Measurements from ENCODE around the gene CHST9. TPM values are rescaled to one million over a fixed set of nuclear protein-coding genes. Genes with fewer than 3 reads are reported as not detected.

The CHST9 gene
- total RNA-seq, 1 donor from 2014 or later, result 0.03 TPM

DNA sequence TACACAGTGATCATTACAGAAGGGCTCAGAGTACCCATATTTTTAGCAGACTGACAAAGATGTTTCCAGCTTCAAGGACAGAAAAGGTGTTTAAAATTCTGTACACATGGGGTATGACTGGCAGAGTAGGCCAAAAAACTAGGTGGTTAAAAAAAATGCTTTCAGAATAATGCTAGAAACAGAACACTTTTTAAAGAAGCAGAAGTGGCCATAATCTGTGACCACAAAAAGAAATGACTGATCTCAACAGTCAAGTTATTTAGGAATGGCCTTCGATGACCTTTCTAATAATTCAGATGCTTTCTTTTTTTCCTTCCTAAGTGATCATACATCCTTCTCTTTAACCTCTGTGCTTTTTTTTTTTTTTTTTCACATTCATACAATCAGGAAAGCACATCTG is 315.5 kb downstream of the CHST9 start:
- Histone ChIP-seq H3K4me3 (no peak overlapping the region), H3K4me1 (no peaks in the 10 kb centered on the region), H3K27ac (no peak overlapping the region), H3K36me3 (no peaks in the 10 kb centered on the region), H3K9me3 (no peaks in the 10 kb centered on the region), H3K27me3 (no peaks in the 10 kb centered on the region)
- intact Hi-C loops (cut with DNase I), result no loop called here
- ATAC-seq, result no peak
- no peak for DNase-seq
- TF ChIP-seq, protein P1, sequence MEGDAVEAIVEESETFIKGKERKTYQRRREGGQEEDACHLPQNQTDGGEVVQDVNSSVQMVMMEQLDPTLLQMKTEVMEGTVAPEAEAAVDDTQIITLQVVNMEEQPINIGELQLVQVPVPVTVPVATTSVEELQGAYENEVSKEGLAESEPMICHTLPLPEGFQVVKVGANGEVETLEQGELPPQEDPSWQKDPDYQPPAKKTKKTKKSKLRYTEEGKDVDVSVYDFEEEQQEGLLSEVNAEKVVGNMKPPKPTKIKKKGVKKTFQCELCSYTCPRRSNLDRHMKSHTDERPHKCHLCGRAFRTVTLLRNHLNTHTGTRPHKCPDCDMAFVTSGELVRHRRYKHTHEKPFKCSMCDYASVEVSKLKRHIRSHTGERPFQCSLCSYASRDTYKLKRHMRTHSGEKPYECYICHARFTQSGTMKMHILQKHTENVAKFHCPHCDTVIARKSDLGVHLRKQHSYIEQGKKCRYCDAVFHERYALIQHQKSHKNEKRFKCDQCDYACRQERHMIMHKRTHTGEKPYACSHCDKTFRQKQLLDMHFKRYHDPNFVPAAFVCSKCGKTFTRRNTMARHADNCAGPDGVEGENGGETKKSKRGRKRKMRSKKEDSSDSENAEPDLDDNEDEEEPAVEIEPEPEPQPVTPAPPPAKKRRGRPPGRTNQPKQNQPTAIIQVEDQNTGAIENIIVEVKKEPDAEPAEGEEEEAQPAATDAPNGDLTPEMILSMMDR (IDR thresholded peaks at IDR 0.05), result no peak

DNA sequence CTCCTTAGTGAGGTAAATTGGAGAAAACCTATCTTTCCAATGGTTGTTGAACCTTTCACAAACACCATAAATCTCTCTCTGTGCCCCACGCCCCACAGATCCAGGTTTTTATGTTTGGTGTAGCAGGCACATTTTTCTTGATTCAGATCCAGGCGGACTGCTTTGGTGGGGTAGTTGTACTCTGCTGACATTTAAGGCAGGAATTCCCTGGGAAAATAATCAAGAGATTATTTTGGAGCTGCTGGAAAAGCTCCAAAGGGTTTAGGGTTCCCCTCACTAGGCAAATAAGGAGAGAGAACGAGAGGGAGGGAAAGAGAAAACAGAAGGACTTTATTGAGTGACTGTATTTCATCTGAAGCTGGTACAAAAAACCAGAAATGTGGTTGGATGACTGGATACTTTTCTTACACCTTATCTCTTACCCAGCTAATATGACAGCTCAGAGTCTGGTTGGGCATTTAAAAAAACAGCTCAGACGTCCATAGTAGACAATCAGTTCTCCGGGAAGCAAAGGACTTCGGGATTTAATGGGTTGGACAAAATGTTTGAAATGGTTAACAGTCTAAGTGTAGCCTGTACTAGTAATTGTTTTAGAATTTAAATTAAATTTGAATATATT is 316.0 kb downstream of the CHST9 start:
- peak overlapping the region; percentile 22 for H3K4me3 ChIP-seq
- no peaks in the 10 kb centered on the region for H3K4me1 ChIP-seq
- H3K27ac ChIP-seq, result peak overlapping the region; percentile 71
- no peaks in the 10 kb centered on the region for H3K9me3 ChIP-seq
- ATAC-seq, result no peak
- no peak for DNase-seq
- H3K27me3 ChIP-seq, result no peaks in the 10 kb centered on the region
- TF ChIP-seq, protein P1 (IDR thresholded peaks at IDR 0.05), result no peak
- intact Hi-C loops (cut with DNase I), result no loop called here
- H3K36me3 ChIP-seq, result no peaks in the 10 kb centered on the region

DNA sequence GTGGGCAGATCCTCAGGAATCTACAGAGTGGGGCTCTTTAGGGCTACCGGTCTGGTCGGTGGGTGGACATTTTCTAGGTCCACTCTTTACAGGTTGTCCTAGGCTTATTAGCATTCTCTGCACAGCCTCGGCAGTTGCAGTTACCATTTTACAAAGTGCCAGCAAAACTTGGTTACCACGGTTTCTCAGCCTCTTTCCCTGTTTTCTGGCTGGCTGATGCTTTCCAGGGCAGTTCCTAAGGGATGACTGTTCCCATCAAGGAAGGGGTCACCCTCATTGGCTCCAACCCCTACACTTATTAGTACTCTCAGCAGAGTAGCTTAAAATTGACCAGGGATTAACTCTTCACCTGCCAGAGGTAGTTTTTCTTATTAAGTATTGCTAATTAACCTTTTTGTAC is 317.6 kb downstream of the CHST9 start:
- ATAC-seq, result no peak

DNA sequence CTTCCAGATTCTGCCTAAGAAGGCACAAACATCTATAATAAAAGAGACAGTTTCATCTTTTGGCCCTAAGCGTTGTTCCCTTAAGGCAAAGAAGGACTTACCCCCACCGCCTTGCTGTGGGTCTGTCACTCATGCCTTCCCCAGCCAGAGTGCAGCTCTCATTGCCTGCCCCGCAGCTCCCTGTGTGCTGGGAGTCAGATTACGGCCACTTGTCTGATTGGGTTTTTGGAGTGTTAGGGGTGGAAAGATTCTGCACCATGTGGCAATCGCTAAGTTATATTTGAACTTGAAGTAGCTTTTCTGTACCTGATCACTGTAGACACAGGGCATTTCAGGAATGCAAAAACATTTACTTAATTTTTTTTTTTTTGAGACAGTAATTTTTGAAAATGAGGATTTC is 319.6 kb downstream of the CHST9 start, which contains the start of gene AQP4:
TSS of gene AQP4 (minus strand) at position 151 of the 400 bp plus-strand sequence. CDS start at position 133, 18 bp downstream.
- peak; percentile 82 for DNase-seq
- intact Hi-C loops (cut with DNase I), result no loop called here
- H3K27ac ChIP-seq, result peak within 1 kb of the TSS; percentile 79
- peak within 1 kb of the TSS; percentile 39 for H3K4me3 ChIP-seq
- TF ChIP-seq, protein P1 (IDR thresholded peaks at IDR 0.05), result no peak
- peak; percentile 80 for ATAC-seq
- no peaks in the 10 kb centered on the region for H3K27me3 ChIP-seq
- H3K4me1 ChIP-seq, result no peaks in the 10 kb centered on the region
- no peaks in the 10 kb centered on the region for H3K9me3 ChIP-seq
- no peaks in the 10 kb centered on the region for H3K36me3 ChIP-seq

More for the DNA sequence above, 317.6 kb downstream of the CHST9 start:
- H3K9me3 ChIP-seq, result no peaks in the 10 kb centered on the region
- intact Hi-C loops (cut with DNase I), result no loop called here
- TF ChIP-seq, protein P1 (IDR thresholded peaks at IDR 0.05), result no peak
- H3K4me3 ChIP-seq, result no peak overlapping the region
- peak overlapping the region; percentile 48 for H3K27ac ChIP-seq
- DNase-seq, result no peak
- no peaks in the 10 kb centered on the region for H3K27me3 ChIP-seq
- no peaks in the 10 kb centered on the region for H3K36me3 ChIP-seq
- no peaks in the 10 kb centered on the region for H3K4me1 ChIP-seq

DNA sequence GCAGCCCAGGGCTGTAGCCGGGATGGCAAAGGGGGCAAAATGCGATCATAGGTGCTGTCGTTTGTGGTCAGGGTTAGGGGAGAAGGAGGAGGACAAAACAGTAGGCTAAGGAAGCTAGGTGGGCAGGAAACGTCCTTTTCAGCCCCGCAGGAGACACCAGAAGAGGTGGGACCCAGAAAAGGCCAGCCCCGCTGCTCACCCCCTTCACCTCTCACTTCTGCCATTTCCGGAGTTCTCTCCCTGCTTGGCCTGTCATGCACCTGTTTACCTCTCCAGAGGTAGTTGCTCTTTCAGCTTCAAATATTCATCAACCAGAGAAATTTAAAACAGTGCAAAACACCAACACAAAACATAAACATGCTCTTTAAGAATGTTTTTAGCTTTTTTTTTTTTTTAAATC is 320.4 kb downstream of the CHST9 start:
- H3K27ac ChIP-seq, result peak overlapping the region; percentile 79
- ATAC-seq, result peak; percentile 30
- no peaks in the 10 kb centered on the region for H3K9me3 ChIP-seq
- H3K36me3 ChIP-seq, result peaks cover under 1% of the 10 kb centered on the region
- no peaks in the 10 kb centered on the region for H3K27me3 ChIP-seq
- TF ChIP-seq, protein P1 (IDR thresholded peaks at IDR 0.05), result no peak
- peak overlapping the region; percentile 39 for H3K4me3 ChIP-seq
- no peaks in the 10 kb centered on the region for H3K4me1 ChIP-seq
- DNase-seq, result peak; percentile 64
- intact Hi-C loops (cut with DNase I), result no loop called here
